HepG2 (cell line): ENCODE measurements around the gene MYADML2. TPM values are rescaled to one million over a fixed set of nuclear protein-coding genes. Genes with fewer than 3 reads are reported as not detected.

ENCODE experiments used
- CCDC6 ChIP-seq: sonication (generic); formaldehyde crosslinking; IDR thresholded peaks from 2 replicates; pipeline ENCODE4 v1.8.1; 2022; ENCODE audit warnings: mild to moderate bottlenecking, missing genetic modification reagents, moderate library complexity
- DNMT3B ChIP-seq: conservative IDR thresholded peaks from 2 replicates; pipeline ENCODE4 v1.6.1; 2016; ENCODE audit warnings: missing biosample characterization, control low read depth
- FIP1L1 ChIP-seq: fragments of 200-400 bp; formaldehyde crosslinking; IDR thresholded peaks from 2 replicates; pipeline ENCODE4 v1.6.1; 2018; ENCODE audit warnings: low read depth, mild to moderate bottlenecking, low read length, moderate library complexity, borderline replicate concordance; ENCODE audit not compliant: insufficient read depth
- HDAC2 ChIP-seq: sonication (generic); formaldehyde crosslinking; IDR thresholded peaks from 2 replicates; pipeline ENCODE4 v1.4.0; 2020; ENCODE audit warnings: missing genetic modification reagents
- KLF11 ChIP-seq: IDR thresholded peaks from 2 replicates; pipeline ENCODE4 v1.6.1; 2016; ENCODE audit warnings: missing compliant biosample characterization
- NR2C2 ChIP-seq: sonication (generic); formaldehyde crosslinking; IDR thresholded peaks from 2 replicates; pipeline ENCODE4 v1.4.0; 2020; ENCODE audit warnings: missing genetic modification reagents, mild to moderate bottlenecking, moderate library complexity, borderline replicate concordance
- RFX5 ChIP-seq: IDR thresholded peaks from 2 replicates; pipeline ENCODE4 v1.6.1; 2011; ENCODE audit warnings: low read depth, low read length, improper control_type of control experiment
- SCMH1 ChIP-seq: sonication (generic); formaldehyde crosslinking; IDR thresholded peaks from 2 replicates; pipeline ENCODE4 v1.9.0; 2021; ENCODE audit warnings: missing genetic modification reagents, mild to moderate bottlenecking, borderline replicate concordance
- SOX6 ChIP-seq, 2 experiments: fragments of 450-650 bp in 1 of 2; sonication (generic) in 1 of 2; formaldehyde crosslinking in 1 of 2; IDR thresholded peaks; 2 replicates each; pipeline versions ENCODE4 v1.4.0 to v1.6.1; 2017 to 2020; ENCODE audit warnings: antibody characterized with exemption in 1 of 2, mild to moderate bottlenecking in 1 of 2, missing genetic modification reagents in 1 of 2
- STAG1 ChIP-seq: sonication (generic); formaldehyde crosslinking; IDR thresholded peaks from 2 replicates; pipeline ENCODE4 v1.4.0; 2020; ENCODE audit warnings: missing genetic modification reagents
- SYNCRIP ChIP-seq: fragments of 200-400 bp; formaldehyde crosslinking; IDR thresholded peaks from 2 replicates; pipeline ENCODE4 v1.6.1; 2018; ENCODE audit warnings: mild to moderate bottlenecking, low read depth, low read length; ENCODE audit not compliant: insufficient read depth
- TBP ChIP-seq: sonication (generic); formaldehyde crosslinking; IDR thresholded peaks from 2 replicates; pipeline ENCODE4 v1.5.0; 2020; ENCODE audit warnings: missing genetic modification reagents
- TFDP2 ChIP-seq: sonication (generic); formaldehyde crosslinking; IDR thresholded peaks from 2 replicates; pipeline ENCODE4 v1.4.0; 2020; ENCODE audit warnings: missing genetic modification reagents
- TFE3 ChIP-seq: IDR thresholded peaks from 2 replicates; pipeline ENCODE4 v1.6.1; 2016
- ZNF530 ChIP-seq: sonication (generic); formaldehyde crosslinking; IDR thresholded peaks from 2 replicates; pipeline ENCODE4 v1.5.0; 2020; ENCODE audit warnings: low read depth, mild to moderate bottlenecking, missing genetic modification reagents
- ZNF644 ChIP-seq: IDR thresholded peaks from 2 replicates; pipeline ENCODE4 v1.6.1; 2016; ENCODE audit warnings: low read depth
- ZNF781 ChIP-seq: sonication (generic); formaldehyde crosslinking; IDR thresholded peaks from 2 replicates; pipeline ENCODE4 v1.5.1; 2020; ENCODE audit warnings: borderline replicate concordance, mild to moderate bottlenecking, missing genetic modification reagents; ENCODE audit errors: not compliant biosample characterization
- ZNF83 ChIP-seq: sonication (generic); formaldehyde crosslinking; IDR thresholded peaks from 2 replicates; pipeline ENCODE4 v1.4.0; 2020; ENCODE audit warnings: missing genetic modification reagents, mild to moderate bottlenecking, borderline replicate concordance
- polyA plus RNA-seq, 8 experiments: library from polyadenylated mRNA; depleted of rRNA in 3 of 8; stranded (reverse) in 7 of 8; unstranded in 1 of 8; fragments of >200 nt; fragmentation: Illumina TruSeq in 4 of 8; extraction: Trizol in 4 of 8; gene quantifications; 2 replicates each; pipeline versions ENCODE4 v1.2.1 to v1.2.3, GENCODE V29; 2011 to 2016; ENCODE audit warnings: low read depth in 4 of 8, missing spikeins in 1 of 8, mixed read lengths in 1 of 8; ENCODE audit not compliant: insufficient read depth in 1 of 8
- total RNA-seq, 5 experiments: library from RNA; depleted of rRNA; stranded (reverse); fragments of >200 nt; fragmentation: Illumina TruSeq; extraction: Trizol; gene quantifications; 2 replicates each; pipeline ENCODE4 v1.2.3, GENCODE V29; 2016; ENCODE audit warnings: low read depth in 1 of 5
- TF ChIP-seq, protein P1 (sequence below): sonication (generic); formaldehyde crosslinking; IDR thresholded peaks from 2 replicates; pipeline ENCODE4 v1.4.0; 2020; ENCODE audit warnings: mild to moderate bottlenecking, missing genetic modification reagents
- TF ChIP-seq, protein P2 (sequence below): sonication (generic); formaldehyde crosslinking; IDR thresholded peaks from 2 replicates; pipeline ENCODE4 v1.4.0; 2020; ENCODE audit warnings: missing genetic modification reagents
- TF ChIP-seq, protein P3 (sequence below): sonication (generic); formaldehyde crosslinking; IDR thresholded peaks from 2 replicates; pipeline ENCODE4 v1.5.1; 2020; ENCODE audit warnings: missing genetic modification reagents, mild to moderate bottlenecking, borderline replicate concordance

The MYADML2 gene
- total and polyA plus RNA-seq, 2 of the 13 experiments (the other 11 are each of a cell fraction or from before 2014, with no cell fraction given), result not detected

DNA sequence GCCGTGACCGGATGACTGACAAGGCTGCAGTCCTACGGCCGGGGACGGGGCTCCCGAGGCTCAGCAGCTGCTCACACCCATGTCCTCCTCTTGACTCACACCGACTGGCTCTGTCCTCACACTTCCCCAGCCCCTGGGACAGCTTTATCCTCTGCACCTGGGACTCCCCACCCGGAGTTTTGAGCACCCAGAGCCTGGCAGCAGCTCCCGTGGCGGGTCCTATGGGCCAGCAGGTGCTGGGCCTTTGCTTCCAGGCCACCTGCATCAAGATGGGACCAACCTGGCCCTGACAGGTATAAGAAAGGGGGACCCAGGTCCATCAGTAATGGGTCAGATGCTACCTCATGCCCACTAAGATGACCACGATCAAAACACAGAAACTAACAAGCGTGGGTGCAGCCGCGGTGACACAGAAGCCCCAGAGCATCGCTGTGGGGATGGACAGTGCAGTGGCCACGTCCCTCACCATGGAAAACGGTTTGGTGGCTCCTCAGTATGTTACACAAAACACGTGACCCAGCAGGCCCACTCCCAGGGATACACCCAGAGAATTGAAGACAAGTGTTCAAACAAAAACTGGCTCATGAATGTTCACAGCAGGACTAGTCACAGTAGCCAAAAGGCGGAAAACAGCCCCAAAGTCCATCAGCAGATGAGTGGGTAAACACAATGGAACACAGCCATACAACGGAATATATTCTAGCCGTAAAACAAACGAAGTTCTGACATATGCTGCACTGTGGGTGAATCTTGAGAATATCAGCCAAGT lies 17.2 kb upstream of the MYADML2 start (continued):
- TF ChIP-seq TBP (CRISPR knock-in tag) (no peak), HDAC2 (peak; percentile 69; the same call in 1 of the 2 replicates), ZNF644 (CRISPR knock-in tag) (peak; percentile 32; the same call in 1 of the 2 replicates), ZNF530 (no peak), KLF11 (CRISPR knock-in tag) (peak; percentile 12; the same call in 1 of the 2 replicates), SYNCRIP (no peak), ZNF83 (CRISPR knock-in tag) (no peak), ZNF781 (CRISPR knock-in tag) (no peak), FIP1L1 (no peak), DNMT3B (CRISPR knock-in tag) (no peak), CCDC6 (CRISPR knock-in tag) (no peak; the same call in 1 of the 2 replicates), RFX5 (no peak), TFE3 (peak; percentile 42; the same call in 1 of the 2 replicates), TFDP2 (no peak), SCMH1 (CRISPR knock-in tag) (no peak), STAG1 (CRISPR knock-in tag) (peak; percentile 19; the same call in 1 of the 2 replicates), NR2C2 (no peak), SOX6 (IDR thresholded peaks at IDR 0.05) (no peak), SOX6 (CRISPR knock-in tag; IDR thresholded peaks at IDR 0.05) (peak; percentile 75)
- TF ChIP-seq, protein P1, sequence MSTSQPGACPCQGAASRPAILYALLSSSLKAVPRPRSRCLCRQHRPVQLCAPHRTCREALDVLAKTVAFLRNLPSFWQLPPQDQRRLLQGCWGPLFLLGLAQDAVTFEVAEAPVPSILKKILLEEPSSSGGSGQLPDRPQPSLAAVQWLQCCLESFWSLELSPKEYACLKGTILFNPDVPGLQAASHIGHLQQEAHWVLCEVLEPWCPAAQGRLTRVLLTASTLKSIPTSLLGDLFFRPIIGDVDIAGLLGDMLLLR (CRISPR knock-in tag), result no peak
- TF ChIP-seq, protein P2, sequence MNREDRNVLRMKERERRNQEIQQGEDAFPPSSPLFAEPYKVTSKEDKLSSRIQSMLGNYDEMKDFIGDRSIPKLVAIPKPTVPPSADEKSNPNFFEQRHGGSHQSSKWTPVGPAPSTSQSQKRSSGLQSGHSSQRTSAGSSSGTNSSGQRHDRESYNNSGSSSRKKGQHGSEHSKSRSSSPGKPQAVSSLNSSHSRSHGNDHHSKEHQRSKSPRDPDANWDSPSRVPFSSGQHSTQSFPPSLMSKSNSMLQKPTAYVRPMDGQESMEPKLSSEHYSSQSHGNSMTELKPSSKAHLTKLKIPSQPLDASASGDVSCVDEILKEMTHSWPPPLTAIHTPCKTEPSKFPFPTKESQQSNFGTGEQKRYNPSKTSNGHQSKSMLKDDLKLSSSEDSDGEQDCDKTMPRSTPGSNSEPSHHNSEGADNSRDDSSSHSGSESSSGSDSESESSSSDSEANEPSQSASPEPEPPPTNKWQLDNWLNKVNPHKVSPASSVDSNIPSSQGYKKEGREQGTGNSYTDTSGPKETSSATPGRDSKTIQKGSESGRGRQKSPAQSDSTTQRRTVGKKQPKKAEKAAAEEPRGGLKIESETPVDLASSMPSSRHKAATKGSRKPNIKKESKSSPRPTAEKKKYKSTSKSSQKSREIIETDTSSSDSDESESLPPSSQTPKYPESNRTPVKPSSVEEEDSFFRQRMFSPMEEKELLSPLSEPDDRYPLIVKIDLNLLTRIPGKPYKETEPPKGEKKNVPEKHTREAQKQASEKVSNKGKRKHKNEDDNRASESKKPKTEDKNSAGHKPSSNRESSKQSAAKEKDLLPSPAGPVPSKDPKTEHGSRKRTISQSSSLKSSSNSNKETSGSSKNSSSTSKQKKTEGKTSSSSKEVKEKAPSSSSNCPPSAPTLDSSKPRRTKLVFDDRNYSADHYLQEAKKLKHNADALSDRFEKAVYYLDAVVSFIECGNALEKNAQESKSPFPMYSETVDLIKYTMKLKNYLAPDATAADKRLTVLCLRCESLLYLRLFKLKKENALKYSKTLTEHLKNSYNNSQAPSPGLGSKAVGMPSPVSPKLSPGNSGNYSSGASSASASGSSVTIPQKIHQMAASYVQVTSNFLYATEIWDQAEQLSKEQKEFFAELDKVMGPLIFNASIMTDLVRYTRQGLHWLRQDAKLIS (CRISPR knock-in tag), result 0 out of 2 replicates have a peak, but pooled peaks have one; percentile 70
- TF ChIP-seq, protein P3, sequence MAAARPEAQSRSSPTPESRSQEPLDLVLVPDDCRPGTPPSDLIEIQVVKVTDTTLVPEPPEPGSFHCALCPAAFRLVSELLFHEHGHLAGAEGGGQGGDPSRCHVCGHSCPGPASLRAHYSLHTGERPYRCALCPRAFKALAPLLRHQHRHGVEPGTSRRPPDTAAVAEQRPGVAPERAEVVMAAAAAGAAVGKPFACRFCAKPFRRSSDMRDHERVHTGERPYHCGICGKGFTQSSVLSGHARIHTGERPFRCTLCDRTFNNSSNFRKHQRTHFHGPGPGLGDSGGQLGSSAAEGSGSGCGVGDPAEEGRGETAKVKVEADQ (CRISPR knock-in tag), result no peak
